Transverse colon (tissue), 3 donors: Measurements from ENCODE around the gene AEN.

Source experiments
- CTCF ChIP-seq, 5 experiments: fragments of 200-600 bp in 3 of 5; fragments of 450-650 bp in 2 of 5; sonication (generic) in 3 of 5; IDR thresholded peaks; 1 replicate in 2 of 5; 2 replicates in 3 of 5; pipeline ENCODE4 v1.5.1; 2016 to 2017; ENCODE audit warnings: antibody characterized with exemption in 5 of 5, inconsistent platforms in 3 of 5, mild to moderate bottlenecking in 2 of 5, moderate library complexity in 1 of 5
- POLR2A ChIP-seq: fragments of 450-650 bp; IDR thresholded peaks from one replicate; pipeline ENCODE4 v1.6.1; 2016; ENCODE audit warnings: antibody characterized with exemption, mild to moderate bottlenecking, moderate library complexity

GRCh38 chr15:88653200-88654064 is 32.3 kb downstream of the AEN start:
- TF ChIP-seq CTCF (IDR thresholded peaks at IDR 0.05) (no peak), POLR2A (no peak)
